OCI-LY1 (cell line): Measurements from ENCODE around the gene ADNP.

Source experiments
- H2AFZ ChIP-seq: fragments of 200-600 bp; sonication (generic), shearing (Covaris generic); 2 replicates; pipeline ENCODE4 v1.6.0; 2014; ENCODE audit warnings: antibody characterized with exemption, mild to moderate bottlenecking, low read length
- H3F3A ChIP-seq: fragments of 200-600 bp; sonication (generic), shearing (Covaris generic); 2 replicates; pipeline ENCODE4 v1.6.0; 2014; ENCODE audit warnings: mild to moderate bottlenecking, antibody characterized with exemption, low read length, moderate library complexity; ENCODE audit not compliant: insufficient read depth
- H3K27ac ChIP-seq: fragments of 200-600 bp; sonication (generic); 2 replicates; pipeline ENCODE4 v1.5.1; 2014; ENCODE audit warnings: low read length, mixed run types, mild to moderate bottlenecking, low read depth; ENCODE audit not compliant: poor library complexity, severe bottlenecking
- H3K27me3 ChIP-seq: fragments of 200-600 bp; sonication (generic); 2 replicates; pipeline ENCODE4 v1.6.0; 2014; ENCODE audit warnings: antibody characterized with exemption, mild to moderate bottlenecking, low read length, moderate library complexity; ENCODE audit not compliant: insufficient read depth
- H3K36me3 ChIP-seq: fragments of 200-600 bp; sonication (generic); 2 replicates; pipeline ENCODE4 v1.6.1; 2014; ENCODE audit warnings: mild to moderate bottlenecking, antibody characterized with exemption, low read length, moderate library complexity, mixed read lengths; ENCODE audit not compliant: insufficient read depth
- H3K4me1 ChIP-seq: fragments of 200-600 bp; sonication (generic); 2 replicates; pipeline ENCODE4 v1.5.1; 2014; ENCODE audit warnings: mild to moderate bottlenecking, low read length, moderate library complexity; ENCODE audit not compliant: insufficient read depth, severe bottlenecking
- H3K4me2 ChIP-seq: fragments of 200-600 bp; sonication (generic), shearing (Covaris generic); 2 replicates; pipeline ENCODE4 v1.6.1; 2014; ENCODE audit warnings: low read length
- H3K4me3 ChIP-seq: fragments of 200-600 bp; sonication (generic); 2 replicates; pipeline ENCODE4 v1.5.1; 2014; ENCODE audit warnings: low read length, low read depth, mild to moderate bottlenecking, mixed read lengths; ENCODE audit not compliant: poor library complexity, severe bottlenecking
- H3K79me2 ChIP-seq: fragments of 200-600 bp; shearing (Covaris generic); 2 replicates; pipeline ENCODE4 v1.6.1; 2016; ENCODE audit warnings: mixed run types, low read length, mixed read lengths; ENCODE audit not compliant: insufficient read depth
- H3K9ac ChIP-seq: fragments of 200-600 bp; sonication (generic), shearing (Covaris generic); 2 replicates; pipeline ENCODE4 v1.6.1; 2014; ENCODE audit warnings: mild to moderate bottlenecking, low read length, mixed read lengths
- H3K9me2 ChIP-seq: fragments of 200-600 bp; sonication (generic), shearing (Covaris generic); 2 replicates; pipeline ENCODE4 v1.6.1; 2014; ENCODE audit warnings: low read depth, mild to moderate bottlenecking, low read length, mixed read lengths
- H3K9me3 ChIP-seq: fragments of 200-600 bp; shearing (Covaris generic); 2 replicates; pipeline ENCODE4 v1.6.1; 2014; ENCODE audit warnings: low read length, mixed read lengths
- H4K20me1 ChIP-seq: fragments of 200-600 bp; sonication (generic), shearing (Covaris generic); 2 replicates; pipeline ENCODE4 v1.6.0; 2016; ENCODE audit warnings: mild to moderate bottlenecking, low read length; ENCODE audit not compliant: insufficient read depth
- CTCF ChIP-seq: fragments of 200-600 bp; sonication (generic), shearing (Covaris generic); IDR thresholded peaks from 2 replicates; pipeline ENCODE4 v1.5.1; 2017; ENCODE audit warnings: mild to moderate bottlenecking, antibody characterized with exemption, low read length, moderate library complexity, mixed read lengths
- EZH2 ChIP-seq: fragments of 200-600 bp; sonication (generic), shearing (Covaris generic); IDR thresholded peaks from 2 replicates; pipeline ENCODE4 v1.8.0; 2017; ENCODE audit warnings: borderline replicate concordance, mixed run types, mild to moderate bottlenecking, antibody characterized with exemption, low read length, moderate library complexity, mixed read lengths

Gene ADNP

DNA sequence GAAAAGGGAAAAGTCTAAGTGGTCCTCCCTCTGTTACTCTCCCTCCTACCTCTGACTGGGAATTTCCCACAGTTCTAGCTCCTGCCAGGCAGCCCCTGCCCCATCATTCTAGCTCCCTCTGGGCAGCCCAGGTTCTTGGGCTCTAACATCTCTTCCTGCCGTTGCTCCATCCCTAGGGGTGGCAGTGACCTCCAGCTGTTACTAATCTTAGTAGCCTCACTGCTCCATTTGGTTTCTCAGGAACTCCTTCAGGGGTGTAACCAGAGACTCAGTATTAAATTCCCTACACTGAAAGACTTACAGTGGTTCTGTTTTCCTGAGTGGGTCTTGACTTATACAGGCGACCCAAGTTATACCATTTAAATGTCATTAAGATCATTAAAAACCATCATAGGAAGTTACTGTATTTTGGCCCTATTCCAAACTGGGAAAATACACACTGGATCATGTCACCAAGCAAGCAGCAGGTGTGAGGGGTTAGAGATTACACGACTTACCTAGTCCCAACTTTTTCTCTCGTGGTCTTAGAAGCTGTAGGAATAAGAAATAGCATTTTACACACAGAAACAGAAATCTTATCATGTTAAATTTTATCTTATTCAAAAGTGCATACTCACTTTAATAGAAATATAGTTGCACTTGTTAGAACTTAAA is 17.0 kb upstream of the ADNP start:
- Histone ChIP-seq H3K27ac (no peak overlapping the region), H3K9ac (no peak overlapping the region), H3K27me3 (no peaks in the 10 kb centered on the region), H2AFZ (no peak overlapping the region), H4K20me1 (no peaks in the 10 kb centered on the region), H3K4me2 (no peak overlapping the region), H3K4me1 (no peaks in the 10 kb centered on the region), H3K9me3 (no peaks in the 10 kb centered on the region), H3K9me2 (no peaks in the 10 kb centered on the region), H3F3A (no peaks in the 10 kb centered on the region), H3K79me2 (no peaks in the 10 kb centered on the region), H3K4me3 (no peak overlapping the region), H3K36me3 (peaks cover 89% of the 10 kb centered on the region)
- no peak for TF ChIP-seq EZH2
- no peak for TF ChIP-seq CTCF

- peaks cover 86% of the 10 kb centered on the region for H3K36me3 ChIP-seq
- no peaks in the 10 kb centered on the region for H3K9me3 ChIP-seq
- H3K79me2 ChIP-seq: no peaks in the 10 kb centered on the region
- H3K4me3 ChIP-seq: no peak overlapping the region
- no peak overlapping the region for H3K27ac ChIP-seq
- H3K4me1 ChIP-seq: no peaks in the 10 kb centered on the region
- no peaks in the 10 kb centered on the region for H3K27me3 ChIP-seq
- H3K9me2 ChIP-seq: no peaks in the 10 kb centered on the region
- no peak overlapping the region for H2AFZ ChIP-seq
- no peaks in the 10 kb centered on the region for H4K20me1 ChIP-seq
- no peaks in the 10 kb centered on the region for H3F3A ChIP-seq
- H3K9ac ChIP-seq: no peak overlapping the region
- TF ChIP-seq EZH2: no peak
- TF ChIP-seq CTCF: no peak
- no peak overlapping the region for H3K4me2 ChIP-seq
These were observed 11.8 kb upstream of the ADNP start for GRCh38 chr20:50943069-50943468.

- TF ChIP-seq CTCF (no peak), EZH2 (no peak)
- H3K4me1 ChIP-seq: peaks cover 23% of the 10 kb centered on the region
- peaks cover 15% of the 10 kb centered on the region; the same call in 1 of the 2 replicates for H3F3A ChIP-seq
- no peaks in the 10 kb centered on the region for H3K9me3 ChIP-seq
- H3K9ac ChIP-seq: no peak overlapping the region
- no peak overlapping the region for H3K4me2 ChIP-seq
- peaks cover 19% of the 10 kb centered on the region for H3K79me2 ChIP-seq
- H3K9me2 ChIP-seq: no peaks in the 10 kb centered on the region
- H3K27me3 ChIP-seq: no peaks in the 10 kb centered on the region
- H2AFZ ChIP-seq: no peak overlapping the region
- H4K20me1 ChIP-seq: 0 out of 2 replicates have a peak, but pooled peaks cover 2% of the 10 kb centered on the region
- no peak overlapping the region for H3K4me3 ChIP-seq
- peaks cover 68% of the 10 kb centered on the region for H3K36me3 ChIP-seq
- H3K27ac ChIP-seq: no peak overlapping the region
These were observed 2.4 kb upstream of the ADNP start for GRCh38 chr20:50933589-50933988.
